ENCODE results near the gene PFKFB3. TPM values are rescaled to one million over a fixed set of nuclear protein-coding genes. Genes with fewer than 3 reads are reported as not detected.

PFKFB3 gene
- total RNA-seq, 1 donor from 2014 or later: 44.5 TPM

DNA sequence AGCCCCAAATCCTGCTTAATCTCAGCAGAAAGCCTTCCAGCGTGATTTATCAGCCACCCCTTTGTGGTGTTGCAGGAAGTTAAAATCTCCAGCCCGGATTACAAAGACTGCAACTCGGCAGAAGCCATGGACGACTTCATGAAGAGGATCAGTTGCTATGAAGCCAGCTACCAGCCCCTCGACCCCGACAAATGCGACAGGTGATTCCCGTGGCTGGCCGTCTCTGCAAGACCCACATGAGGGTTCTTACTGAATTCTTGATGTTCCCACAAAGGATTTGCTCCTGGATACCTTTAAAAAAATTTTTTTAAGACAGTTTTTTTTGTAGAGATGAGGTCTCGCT, 16.7 kb downstream of the PFKFB3 start:
- no peaks in the 10 kb centered on the region for H3K27me3 ChIP-seq (ENCODE audit: control insufficient read depth, insufficient read depth, low read length)
- H3K4me3 ChIP-seq (ENCODE audit: low read depth, low read length): no peak overlapping the region
- H3K36me3 ChIP-seq (ENCODE audit: control insufficient read depth, insufficient read depth, low read length): peaks cover 13% of the 10 kb centered on the region
- TF ChIP-seq, protein P1, sequence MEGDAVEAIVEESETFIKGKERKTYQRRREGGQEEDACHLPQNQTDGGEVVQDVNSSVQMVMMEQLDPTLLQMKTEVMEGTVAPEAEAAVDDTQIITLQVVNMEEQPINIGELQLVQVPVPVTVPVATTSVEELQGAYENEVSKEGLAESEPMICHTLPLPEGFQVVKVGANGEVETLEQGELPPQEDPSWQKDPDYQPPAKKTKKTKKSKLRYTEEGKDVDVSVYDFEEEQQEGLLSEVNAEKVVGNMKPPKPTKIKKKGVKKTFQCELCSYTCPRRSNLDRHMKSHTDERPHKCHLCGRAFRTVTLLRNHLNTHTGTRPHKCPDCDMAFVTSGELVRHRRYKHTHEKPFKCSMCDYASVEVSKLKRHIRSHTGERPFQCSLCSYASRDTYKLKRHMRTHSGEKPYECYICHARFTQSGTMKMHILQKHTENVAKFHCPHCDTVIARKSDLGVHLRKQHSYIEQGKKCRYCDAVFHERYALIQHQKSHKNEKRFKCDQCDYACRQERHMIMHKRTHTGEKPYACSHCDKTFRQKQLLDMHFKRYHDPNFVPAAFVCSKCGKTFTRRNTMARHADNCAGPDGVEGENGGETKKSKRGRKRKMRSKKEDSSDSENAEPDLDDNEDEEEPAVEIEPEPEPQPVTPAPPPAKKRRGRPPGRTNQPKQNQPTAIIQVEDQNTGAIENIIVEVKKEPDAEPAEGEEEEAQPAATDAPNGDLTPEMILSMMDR (IDR thresholded peaks at IDR 0.05; ENCODE audit: insufficient read depth, low read length, poor library complexity, severe bottlenecking): no peak
- DNase-seq (ENCODE audit: low read depth): no peak

DNA sequence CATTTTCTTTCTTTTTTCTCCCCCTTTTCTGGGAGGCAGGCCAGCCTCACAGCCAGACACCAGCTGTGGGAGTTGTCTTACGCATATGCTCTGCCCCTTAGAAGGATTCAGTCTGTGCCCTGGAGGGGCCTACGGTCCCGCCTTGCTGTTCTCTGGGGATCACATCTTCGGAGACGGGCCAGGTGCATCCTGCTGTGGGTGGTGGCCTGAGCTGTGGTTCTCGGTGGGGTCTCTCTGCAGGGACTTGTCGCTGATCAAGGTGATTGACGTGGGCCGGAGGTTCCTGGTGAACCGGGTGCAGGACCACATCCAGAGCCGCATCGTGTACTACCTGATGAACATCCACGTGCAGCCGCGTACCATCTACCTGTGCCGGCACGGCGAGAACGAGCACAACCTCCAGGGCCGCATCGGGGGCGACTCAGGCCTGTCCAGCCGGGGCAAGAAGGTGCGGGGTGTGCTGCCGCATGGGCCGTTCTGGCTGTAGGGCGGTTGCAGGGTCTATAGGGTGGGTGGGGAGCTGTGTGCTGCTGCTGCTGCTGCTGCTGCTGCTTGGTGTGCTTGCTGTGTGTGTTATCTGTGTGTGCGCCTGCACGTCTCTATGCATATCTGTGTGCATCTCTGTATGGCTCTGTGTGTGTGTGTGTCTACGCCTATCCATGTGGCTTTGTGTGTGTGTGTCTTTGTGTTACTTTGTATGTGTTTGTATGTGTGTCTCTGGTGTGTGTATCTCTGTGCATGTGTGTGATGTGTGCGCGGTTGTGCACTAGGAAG, 17.9 kb downstream of the PFKFB3 start:
- TF ChIP-seq, protein P1 (IDR thresholded peaks at IDR 0.05; ENCODE audit: insufficient read depth, low read length, poor library complexity, severe bottlenecking): no peak
- Histone ChIP-seq H3K27me3 (ENCODE audit: control insufficient read depth, insufficient read depth, low read length) (no peaks in the 10 kb centered on the region), H3K36me3 (ENCODE audit: control insufficient read depth, insufficient read depth, low read length) (peaks cover 13% of the 10 kb centered on the region), H3K4me3 (ENCODE audit: low read depth, low read length) (no peak overlapping the region)
- no peak for DNase-seq (ENCODE audit: low read depth)

DNA sequence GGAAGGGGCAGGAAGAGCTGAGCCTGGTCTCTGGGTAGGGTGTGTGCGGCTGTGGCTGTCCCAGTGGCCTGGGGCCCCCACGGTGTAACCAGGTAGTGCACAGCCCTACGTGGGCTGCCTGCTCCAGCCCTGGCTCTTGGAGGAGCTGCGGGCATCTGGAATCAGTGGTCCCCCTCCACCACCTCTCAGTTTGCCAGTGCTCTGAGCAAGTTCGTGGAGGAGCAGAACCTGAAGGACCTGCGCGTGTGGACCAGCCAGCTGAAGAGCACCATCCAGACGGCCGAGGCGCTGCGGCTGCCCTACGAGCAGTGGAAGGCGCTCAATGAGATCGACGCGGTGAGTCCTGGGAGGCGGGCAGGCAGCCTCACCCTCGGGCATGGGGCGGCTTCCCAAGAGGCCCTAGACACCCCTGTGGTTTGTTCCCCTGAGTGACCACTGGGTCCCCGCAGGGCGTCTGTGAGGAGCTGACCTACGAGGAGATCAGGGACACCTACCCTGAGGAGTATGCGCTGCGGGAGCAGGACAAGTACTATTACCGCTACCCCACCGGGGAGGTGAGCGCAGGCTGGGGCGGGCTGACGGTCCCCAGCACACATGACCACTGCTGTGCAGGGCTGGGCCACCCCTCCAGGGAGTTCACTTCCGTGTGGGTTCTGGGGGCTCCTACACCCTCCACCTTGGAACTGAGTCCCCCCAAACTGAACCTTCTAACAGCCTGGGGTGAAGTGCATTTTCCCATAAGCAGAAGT, 18.6 kb downstream of the PFKFB3 start:
- Histone ChIP-seq H3K4me3 (ENCODE audit: low read depth, low read length) (no peak overlapping the region), H3K27me3 (ENCODE audit: control insufficient read depth, insufficient read depth, low read length) (no peaks in the 10 kb centered on the region), H3K36me3 (ENCODE audit: control insufficient read depth, insufficient read depth, low read length) (peaks cover 11% of the 10 kb centered on the region)
- DNase-seq (ENCODE audit: low read depth): no peak
- TF ChIP-seq, protein P1 (IDR thresholded peaks at IDR 0.05; ENCODE audit: insufficient read depth, low read length, poor library complexity, severe bottlenecking): no peak

DNA sequence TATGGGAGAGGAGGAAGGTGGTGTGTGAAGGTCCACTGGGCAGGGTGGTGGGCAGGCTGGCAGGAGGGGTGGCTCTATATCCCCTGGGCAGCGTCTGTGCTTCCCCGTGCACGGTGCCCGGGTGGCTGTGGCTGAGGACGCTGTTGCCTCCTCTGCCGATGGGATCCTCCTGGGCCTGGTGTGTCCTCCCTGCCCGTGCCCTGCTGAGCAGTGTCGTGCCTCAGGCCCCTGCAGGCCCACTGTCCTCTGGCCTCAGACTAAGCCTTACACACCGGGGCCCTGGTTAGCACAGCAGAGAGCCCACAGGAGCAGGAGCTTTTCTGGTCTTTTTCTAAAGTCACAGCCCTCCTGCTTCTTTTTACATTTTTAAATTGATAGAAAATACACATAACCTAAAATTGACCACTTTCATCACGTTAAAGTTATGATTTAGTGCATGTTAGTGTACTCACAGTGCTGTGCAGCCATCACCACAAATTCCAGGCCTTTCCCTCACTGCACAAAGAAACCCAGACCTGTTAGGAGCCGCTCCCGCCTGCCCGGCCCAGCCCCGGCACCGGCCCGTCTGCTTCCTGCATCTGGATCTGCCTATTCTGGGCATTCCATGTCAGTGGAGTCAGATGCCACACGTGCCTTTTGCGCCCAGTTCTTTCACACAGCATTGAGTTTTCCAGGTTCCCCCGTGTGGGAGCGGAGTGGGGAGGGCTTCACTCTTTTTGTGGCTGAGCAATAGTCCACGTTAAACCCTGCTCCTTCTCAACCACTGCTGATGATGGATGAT, 19.4 kb downstream of the PFKFB3 start:
- no peak for DNase-seq (ENCODE audit: low read depth)
- Histone ChIP-seq H3K27me3 (ENCODE audit: control insufficient read depth, insufficient read depth, low read length) (no peaks in the 10 kb centered on the region), H3K4me3 (ENCODE audit: low read depth, low read length) (no peak overlapping the region), H3K36me3 (ENCODE audit: control insufficient read depth, insufficient read depth, low read length) (peaks cover 11% of the 10 kb centered on the region)
- TF ChIP-seq, protein P1 (IDR thresholded peaks at IDR 0.05; ENCODE audit: insufficient read depth, low read length, poor library complexity, severe bottlenecking): no peak

DNA sequence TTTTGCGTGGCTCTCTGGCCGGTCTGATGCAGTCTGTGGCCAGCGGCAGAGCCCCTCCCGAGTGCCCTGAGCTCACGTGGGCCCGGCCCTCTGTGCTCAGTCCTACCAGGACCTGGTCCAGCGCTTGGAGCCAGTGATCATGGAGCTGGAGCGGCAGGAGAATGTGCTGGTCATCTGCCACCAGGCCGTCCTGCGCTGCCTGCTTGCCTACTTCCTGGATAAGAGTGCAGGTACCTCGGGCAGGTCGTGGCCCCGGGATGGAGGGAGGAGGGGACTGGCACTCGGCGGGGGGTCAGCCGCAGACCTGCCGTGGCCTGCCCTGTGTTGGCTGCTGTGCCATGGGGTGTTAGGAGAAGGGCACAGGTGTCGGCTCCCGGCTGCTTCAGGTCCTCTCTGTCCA, 20.0 kb downstream of the PFKFB3 start:
- TF ChIP-seq, protein P1 (IDR thresholded peaks at IDR 0.05; ENCODE audit: insufficient read depth, low read length, poor library complexity, severe bottlenecking): no peak

More for the DNA sequence above, 20.0 kb downstream of the PFKFB3 start:
- Histone ChIP-seq H3K4me3 (ENCODE audit: low read depth, low read length) (no peak overlapping the region), H3K27me3 (ENCODE audit: control insufficient read depth, insufficient read depth, low read length) (no peaks in the 10 kb centered on the region), H3K36me3 (ENCODE audit: control insufficient read depth, insufficient read depth, low read length) (peaks cover 9% of the 10 kb centered on the region)
- DNase-seq (ENCODE audit: low read depth): no peak

Measured in kidney epithelial cell (primary cell).